HG02973 (cell line): ENCODE data around the gene IQSEC1.

Experiments
- ATAC-seq: cut with Tn5 transposase; IDR thresholded peaks from one replicate; pipeline ENCODE4 v1.9.1; 2021; ENCODE audit warnings: moderate library complexity; ENCODE audit not compliant: unreplicated experiment

The IQSEC1 gene

DNA sequence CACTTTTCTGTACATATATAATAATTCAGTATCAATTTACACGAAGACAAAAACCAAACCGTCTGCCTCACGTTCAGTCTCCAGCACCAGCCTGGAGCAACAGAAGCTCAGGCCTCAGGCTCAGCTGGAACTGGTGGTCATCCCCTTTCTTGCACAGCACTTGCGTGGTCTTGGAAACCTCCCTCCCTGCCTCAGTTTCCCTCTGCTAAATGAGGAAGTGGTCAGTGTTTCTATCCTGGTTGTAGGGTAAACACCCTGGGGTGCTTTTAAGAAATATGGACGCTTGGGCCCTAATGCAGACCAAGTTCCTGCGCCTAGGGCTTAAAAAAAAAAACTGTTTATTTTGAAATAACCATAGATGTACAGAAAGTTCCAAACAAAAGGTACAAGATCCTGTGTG is 21.6 kb downstream of the IQSEC1 start:
- ATAC-seq: no peak

DNA sequence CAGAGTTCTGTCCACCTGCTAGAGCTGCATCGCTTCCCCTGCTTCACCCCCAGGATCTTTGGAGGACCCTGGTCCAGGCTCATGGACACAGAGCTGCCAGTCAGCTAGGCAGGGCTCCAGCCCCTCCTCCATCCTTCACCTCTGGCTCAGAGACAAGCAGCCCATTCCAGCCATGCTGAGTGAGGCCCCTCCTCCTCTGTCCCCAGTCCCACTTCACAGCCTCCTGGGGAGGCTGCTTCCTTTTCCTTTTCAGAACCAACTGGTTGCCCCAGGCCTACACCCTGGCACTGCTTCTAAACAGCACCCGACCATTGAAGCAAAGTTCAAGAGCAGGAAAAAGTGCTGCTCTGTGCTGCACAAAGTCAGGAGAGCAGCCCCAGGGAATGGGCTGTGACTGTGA is 22.2 kb downstream of the IQSEC1 start:
- ATAC-seq: no peak

DNA sequence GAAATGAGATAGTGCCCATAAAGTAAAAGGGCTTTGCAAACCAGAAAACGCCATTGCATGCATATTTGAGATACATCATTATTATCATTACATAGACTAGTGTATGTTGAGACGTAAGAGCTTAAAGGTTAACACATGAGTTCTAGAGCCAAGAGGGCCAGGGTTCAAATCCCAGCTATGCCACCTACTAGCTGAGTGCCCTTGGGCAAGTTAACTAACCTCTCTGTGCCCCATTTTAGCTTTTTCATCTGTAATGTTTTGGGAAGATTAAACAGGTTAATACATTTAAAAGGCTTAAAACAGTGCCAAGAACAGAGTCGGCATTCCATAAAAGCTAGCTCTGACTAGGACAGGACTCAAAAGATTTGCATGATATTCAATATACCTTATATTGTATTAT is 22.8 kb downstream of the IQSEC1 start:
- ATAC-seq: no peak

DNA sequence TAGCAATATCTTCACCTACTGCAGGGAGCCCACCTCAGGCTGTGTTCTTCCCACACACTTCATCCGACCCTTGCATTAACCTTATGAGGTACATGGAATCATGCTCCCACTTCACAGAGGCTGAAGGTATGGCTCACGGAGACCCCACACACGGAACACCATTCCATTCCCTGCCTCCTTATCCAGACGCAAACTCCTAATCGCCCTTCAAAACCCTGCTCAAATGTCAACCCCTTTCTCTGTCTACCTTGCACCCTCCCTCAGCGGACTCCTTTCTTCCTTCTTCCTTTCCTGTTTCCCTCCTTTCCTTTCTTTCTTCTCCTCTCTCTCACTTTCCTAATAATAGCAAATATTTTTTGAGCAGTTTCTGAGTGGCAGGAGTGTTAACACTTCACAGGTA is 23.8 kb downstream of the IQSEC1 start:
- no peak for ATAC-seq

DNA sequence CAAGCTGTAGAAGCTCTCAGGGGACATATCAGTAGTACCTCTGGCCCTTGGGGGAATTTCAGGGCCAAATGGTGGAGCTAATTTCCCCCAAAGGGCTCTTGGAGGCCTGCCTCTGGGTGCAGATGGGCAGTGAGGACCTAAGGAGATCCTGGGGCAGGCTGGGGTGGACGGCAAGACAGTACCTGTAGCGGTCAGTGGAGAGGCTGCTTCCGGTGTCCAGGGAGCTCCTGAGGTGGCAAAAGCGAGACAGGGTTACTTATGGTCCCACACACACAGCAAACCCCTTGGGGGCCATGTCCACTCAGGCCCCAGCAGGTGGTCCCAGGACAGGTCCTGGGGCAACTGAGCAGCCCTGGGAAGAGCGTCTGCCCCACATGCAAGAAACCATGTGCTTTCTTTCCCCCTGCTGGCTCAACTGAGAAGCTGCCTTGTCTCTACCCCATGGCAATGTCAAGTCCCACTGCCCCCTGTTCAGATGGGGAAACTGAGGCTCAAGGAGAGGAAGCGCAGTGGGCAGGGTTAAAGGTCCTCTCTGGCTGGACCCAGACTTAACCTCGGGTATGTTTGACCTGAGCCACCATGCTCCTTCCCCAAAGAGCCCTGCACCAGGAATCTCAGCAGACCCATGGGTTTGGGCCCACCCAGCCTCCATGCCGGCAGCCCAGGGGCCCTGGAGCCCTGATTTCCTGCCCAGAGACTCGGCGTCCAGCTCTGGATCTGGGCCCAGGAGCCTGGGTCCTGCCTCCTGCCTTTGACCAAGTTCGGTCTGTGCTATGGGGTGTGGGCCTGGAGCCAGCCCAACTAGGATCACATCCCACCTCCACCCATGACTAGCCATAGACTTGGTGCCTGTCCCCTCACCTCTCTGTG is 25.7 kb downstream of the IQSEC1 start:
- ATAC-seq: no peak

DNA sequence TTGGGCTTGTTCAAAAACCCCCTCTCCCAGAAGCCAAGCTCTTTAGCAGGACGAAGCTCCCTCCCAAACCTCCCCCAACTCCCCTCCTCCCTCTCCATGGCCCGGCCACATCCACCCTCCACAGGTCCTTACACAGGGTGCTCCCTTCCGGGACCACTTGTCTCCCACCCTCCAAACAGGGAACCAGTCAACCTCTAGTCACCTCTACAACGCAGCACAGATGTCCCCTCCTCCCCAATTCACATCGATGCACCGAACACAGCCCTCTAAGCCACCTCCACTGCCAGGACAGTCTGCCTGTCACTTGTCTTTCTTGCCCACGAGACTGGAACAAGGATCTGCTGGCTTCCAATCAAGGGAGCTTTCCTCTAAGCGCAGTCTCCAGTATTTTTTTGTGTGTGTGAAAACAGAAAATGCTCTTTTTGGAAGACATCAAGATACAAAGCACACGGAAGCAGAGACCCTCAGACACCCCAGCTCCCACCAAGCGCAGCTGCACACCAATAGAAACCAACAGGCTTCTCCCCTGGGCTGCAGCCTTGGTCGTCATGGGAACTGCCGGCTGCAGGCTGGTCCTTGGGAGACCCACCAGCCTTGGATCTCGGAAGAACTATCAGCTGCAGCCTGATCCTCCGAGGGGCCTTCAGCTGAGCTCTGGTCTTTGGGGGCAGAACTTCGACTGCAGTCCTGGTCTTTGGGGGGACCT is 26.5 kb downstream of the IQSEC1 start:
- ATAC-seq: peak; percentile 13

DNA sequence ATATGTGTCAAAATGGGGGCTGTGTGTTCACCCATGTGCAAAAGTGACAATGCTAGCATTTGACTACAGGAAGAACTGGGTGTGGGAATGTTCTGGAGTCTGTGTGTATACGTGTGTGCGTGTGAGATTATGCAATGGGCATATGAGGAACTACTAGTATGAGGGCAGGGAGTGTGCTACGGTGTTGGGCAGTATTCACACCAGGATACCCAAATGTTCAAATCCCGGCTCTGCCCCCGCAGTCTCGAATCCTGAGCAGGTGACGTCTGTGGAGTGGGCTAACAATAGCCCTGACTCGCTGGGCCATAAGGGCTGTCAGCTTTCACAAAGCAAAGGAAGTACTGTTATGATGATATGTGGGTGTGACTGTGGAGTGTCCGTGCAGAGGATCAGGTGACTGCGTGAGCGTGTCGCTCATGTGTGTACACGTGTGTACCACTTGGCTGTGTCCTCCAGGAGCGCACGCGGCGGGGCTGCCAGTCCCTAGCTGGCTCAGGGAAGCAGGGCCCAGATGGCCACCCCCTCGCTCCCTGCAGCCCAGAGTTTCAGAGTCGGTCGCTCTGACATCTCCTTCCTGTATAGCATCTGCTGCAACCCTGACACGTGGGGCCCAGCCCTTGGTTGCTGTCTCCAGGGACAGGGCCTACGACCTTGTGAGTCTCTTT is 27.2 kb downstream of the IQSEC1 start:
- peak; percentile 80 for ATAC-seq

DNA sequence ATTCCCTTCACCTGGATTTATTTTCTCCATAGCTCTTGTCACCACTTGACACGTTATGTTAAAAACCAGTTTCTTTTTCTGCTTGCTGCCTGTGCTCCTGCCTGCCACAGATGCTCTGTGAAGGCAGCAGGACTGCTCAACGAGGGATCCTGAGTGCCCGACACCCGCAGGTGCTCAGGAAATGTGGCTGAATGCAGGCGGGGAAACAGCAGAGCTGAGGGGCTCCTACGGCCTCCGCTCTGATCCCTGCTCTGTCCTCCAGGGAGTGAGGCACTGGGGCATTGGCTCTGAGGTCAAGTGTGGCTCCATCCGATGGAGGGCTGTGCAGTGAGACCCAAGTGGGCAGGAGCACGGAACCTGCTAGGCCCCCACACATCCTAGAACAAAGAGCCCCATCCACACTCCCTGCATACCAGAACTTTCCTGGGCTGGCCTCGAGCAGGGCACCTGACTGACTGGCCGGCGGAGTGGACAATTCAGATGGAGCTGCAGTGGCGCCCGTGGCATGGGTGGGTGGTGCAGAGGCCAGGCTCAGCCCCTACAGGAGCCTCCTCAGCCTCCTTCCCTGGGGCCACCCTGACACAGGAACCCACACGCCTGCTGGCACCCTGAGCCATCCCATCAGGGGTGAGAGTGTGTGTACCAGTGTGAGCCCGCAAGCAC is 27.9 kb downstream of the IQSEC1 start:
- ATAC-seq: no peak

DNA sequence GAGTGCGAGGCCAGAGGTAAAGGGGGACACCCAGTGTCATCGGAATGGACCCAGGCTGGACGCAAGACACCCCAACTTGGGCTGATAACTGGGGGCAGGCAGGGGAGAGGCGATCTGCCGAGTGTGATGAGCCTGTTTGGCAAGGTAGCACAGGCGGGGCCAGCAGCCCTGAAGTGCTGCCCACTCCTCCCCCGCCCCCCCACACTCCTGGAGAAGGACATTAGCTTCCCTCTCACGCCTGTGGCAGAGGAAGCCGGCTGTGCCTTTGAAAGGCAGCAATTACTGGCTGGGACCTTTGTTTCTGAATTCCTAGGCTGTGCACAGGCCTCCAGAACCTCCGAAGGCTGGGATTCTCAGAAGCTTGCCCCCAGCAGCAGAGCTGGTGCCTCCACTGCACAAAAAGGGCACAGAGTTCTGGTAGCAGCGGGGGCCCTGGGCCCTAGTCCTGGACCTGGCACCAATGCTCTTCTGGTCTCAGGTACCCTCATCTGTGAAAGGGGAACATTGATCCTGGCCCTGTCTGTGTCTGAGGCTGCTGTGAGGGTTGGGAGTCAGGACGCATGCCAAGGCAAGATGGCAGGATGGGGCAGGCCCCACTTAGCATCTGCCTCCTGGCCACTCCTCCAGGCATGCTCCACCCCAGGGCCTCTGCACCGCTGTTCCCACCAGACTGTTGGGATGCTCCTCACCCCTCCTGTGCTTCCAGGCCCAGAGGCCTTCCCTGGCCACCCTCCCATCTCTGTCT is 28.6 kb downstream of the IQSEC1 start:
- no peak for ATAC-seq

DNA sequence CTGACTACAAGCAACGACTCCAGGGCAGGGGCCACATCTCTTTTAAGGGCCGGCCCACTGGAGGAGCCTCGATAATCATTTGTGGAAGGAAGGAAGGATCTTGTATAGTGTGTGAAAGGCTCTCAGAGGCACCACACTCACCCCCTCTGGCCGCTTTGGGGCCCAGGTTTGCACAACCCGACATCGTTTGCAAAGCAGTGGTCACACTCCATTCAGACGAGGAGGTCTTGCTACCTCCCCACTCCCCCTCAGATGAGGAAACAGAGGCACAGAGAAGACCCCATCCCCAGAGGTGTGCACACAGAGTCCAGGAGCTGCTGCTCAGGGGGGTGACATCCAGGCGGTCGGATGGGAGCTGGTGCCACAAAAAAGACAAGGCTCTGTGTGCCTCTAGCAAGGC is 29.6 kb downstream of the IQSEC1 start:
- ATAC-seq: no peak

DNA sequence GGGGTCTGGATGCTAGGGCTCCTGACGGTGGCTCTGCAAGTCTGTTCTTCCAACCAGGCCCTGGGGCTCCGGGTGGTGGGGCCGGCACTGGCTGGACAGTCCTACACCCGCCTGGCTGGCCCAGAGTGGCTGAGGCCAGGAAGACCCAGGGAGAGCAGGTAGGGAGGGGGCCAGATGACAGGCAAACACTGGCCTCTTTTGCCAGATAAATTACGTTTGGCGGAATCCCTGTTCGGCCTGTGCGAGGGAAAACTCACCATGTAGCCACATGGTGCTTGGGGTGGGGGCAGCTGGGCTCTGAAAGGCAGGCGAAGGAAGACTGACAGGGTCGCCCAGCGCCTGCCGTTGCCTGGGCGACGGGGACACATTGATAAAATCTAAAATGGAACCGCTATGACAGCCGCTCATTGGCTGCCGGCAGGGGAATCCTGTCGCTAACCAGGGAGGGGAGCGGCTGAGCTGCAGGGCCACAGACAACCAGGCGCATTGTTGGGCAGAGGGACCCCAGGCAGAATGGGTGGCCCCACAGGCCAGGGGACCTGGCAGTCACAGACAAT is 30.4 kb downstream of the IQSEC1 start:
- no peak for ATAC-seq

DNA sequence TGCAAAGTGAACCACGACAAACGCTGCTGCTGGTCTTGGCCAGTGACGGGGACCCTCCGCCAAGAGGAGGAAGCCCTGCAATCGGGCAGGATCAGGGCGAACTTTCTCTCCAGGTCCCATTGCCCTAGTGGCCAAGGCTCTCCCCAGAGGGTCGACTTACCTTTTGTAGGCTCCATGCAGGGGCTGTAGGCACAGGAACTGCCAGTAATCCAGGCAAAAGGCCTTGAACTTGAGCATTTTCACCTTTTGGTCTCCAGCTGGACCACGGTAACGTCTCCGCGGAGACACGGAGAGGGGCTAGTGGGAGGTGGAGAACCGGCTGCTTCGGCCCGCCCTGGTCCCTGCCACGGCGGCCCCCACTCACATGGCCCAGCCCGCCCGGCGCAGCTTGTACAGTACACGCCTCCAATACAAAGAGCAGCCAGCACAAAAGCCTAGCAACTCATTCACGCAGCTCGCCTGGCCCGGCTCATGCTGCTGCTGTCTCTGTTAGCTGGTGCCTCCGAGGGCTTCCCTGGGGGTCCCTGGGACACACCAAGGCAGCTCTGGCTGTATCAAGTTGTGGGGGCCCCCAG is 31.0 kb downstream of the IQSEC1 start:
- ATAC-seq: no peak

DNA sequence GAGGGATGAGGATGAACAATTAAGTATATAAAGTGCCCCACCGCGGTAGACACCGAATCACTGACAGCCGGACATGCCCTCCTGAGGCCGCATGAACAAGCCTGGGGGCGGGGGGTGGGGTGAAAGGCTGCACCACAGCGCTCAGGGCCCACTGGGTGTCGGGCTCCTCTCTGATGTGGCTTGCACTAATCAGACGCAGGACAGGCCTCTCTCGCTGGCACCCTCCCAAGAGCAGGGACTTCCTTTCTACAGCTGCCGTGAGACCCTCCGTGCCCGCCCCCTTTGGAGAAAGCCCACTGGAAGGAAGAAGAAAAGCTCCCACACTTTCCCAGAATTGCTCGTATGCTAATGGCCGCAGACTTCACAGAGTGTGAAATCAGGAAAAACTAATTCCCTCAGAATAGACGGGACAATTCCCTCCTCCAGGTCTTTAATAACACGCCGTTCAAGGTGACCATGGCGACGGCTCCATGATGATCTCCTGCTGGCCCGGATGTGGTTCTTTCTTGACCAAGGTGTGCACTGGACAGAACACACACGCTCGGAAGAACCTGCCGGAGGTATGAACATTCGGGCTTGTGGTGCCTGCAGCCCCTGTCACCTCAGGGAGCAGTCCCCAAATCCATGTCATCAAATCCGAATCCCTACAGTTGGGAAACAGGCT is 32.0 kb downstream of the IQSEC1 start:
- ATAC-seq: no peak

DNA sequence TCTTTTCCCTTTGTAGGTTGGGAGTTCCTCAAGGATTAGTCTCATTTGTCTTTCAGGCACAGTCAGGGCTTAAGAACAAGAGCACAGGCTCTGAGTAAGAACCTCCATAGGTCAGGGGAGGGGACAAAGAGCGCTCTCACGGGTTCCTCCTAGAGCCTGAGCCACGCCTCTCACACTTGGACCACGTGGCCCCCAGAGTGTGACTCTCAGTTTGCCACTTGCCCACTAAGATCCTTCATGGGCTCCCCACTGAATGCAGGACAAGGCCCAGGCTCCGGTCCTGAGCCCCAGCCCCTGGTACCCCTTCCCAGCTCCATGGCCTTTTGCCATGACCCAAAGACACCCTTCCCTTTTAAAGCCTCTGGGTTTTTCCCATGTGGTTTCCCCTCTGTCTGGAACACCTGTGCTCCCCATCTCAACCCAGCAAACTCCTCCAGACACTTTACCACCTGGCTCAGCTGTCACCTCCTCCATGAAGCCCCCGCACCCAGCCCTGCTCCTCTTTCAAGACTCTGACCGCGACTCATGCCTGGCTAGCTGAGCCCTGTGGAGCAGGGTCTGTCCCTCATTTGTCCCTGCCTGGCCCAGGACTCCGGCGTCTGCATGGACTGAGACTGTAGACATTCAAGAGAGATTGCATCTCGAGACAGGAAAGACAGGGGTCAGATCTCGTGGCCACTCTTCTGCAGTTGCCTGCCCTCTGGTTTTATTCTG is 32.7 kb downstream of the IQSEC1 start:
- peak; percentile 94 for ATAC-seq

DNA sequence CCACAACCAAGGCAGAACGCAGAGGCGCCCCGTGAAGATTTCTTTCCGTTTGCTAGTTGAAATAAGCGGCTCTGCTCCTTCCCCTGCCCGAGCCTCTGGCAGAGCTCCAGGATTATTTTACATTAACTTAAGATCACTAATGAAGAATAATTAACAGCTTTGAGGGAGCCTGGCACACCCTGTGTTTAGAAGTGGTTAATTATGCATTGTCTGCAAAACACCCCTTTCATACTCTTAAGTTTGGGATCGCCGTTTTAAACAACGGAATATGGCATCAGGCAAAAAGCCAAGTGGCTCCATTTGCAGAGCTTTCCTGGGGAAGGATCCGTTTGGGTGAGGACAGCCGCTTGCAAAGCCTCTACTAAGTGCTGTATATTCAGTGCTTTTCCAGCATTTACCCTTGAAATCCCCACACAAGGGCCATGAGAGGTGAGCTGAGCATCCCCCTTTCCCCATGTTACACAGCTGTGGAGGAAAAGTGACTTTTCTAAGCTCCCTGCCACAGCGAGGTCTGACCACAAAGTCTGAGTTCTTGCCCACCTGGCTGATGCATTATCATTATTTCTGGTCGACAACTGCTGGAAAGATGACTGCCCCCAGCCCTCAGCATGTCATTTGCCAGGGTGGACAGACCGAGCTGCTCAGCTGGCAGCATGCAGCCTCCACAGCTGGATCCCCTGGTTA is 33.9 kb downstream of the IQSEC1 start:
- no peak for ATAC-seq

DNA sequence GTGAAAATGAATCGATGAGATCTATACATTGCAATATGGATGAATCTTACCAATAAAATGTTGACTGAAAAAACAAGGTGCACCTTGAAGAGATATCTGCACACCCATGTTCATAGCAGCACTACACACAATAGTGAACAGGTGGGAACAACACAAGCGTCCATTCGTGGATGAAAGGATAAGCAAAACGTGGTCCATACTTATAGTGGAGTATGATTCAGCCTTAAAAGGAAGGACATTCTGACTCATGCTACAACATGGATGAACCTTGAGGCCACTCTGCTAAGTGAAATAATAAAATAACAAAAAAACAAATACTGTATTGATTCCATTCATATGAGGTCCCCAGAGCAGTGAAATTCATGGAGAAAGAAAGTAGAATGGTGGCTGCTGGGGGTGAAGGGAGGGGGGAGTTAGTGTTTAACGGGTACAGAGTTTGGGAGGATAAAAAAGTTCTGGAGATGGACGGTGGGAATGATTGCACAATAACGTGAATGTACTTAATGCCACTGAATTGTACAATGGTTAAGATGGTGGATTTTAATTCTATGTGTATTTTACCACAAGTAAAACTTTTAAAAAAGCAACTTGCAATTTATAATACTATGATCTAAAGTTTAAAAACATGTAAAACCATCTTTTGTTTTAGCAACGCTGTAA is 35.6 kb downstream of the IQSEC1 start:
- ATAC-seq: no peak

DNA sequence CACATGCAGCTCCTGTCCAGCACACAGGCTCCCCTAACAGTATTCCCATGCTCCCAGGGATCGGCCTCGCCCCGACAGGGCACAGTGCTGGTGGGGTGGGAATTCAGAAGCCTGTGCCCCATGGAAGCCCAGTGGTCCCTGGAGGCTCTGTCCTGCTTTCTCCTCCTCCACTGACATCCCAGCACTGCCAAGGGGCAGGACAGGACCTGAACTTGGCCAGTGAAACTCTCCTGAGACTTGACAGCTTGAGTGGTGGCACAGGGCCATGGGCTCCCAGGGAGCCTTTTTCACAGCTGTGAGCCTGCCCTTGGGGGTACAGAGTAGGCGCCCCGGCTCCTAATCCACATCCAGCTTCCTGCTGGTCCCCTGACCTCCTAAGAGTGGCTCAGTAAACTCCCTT is 38.4 kb downstream of the IQSEC1 start:
- no peak for ATAC-seq
